Measurements from ENCODE around the gene SORT1. TPM values are rescaled to one million over a fixed set of nuclear protein-coding genes. Genes with fewer than 3 reads are reported as not detected.

The SORT1 gene
- total and polyA plus RNA-seq, 7 experiments from 2014 or later, result 1.0 to 25.6 (median 1.8) TPM; not detected in 2

GRCh38 chr1:109425391-109426280 lies 27.9 kb upstream of the SORT1 start:
- peak overlapping the region; percentile 77 for H3K4me3 ChIP-seq (ENCODE audit: low read length)
- peaks cover 0 to 8% (median 8%) of the 10 kb centered on the region in 3 experiments for H3K36me3 ChIP-seq (ENCODE audit: control insufficient read depth in 2 of 3, insufficient read depth in 3 of 3, low read length in 3 of 3)
- Mint-ChIP-seq H3K27me3 (no peaks in the 10 kb centered on the region), H3K36me3 (peaks cover 0 to 20% (median 5%) of the 10 kb centered on the region in 5 donors), H3K4me3 (peak overlapping the region; percentile 95 to 99 (median 98)), H3K4me1 (peaks cover 31 to 46% (median 37%) of the 10 kb centered on the region in 7 donors), H3K27ac (peak overlapping the region; percentile 80 to 99 (median 98)), H3K9me3 (no peaks in the 10 kb centered on the region)
- no peaks in the 10 kb centered on the region for H3K27me3 ChIP-seq (ENCODE audit: control insufficient read depth in 2 of 2, insufficient read depth in 2 of 2, low read length in 2 of 2)
- ATAC-seq, result peak; percentile 54
- intact Hi-C loops (cut with micrococcal nuclease), result loop anchor here (1.0 to 10.0 kb wide), 21 partner anchors 21 to 982 kb away; partner anchors contain the start of genes ATXN7L2 (in 2 of the 2), CLCC1 (in 2 of the 2), GNAI3 (in 2 of the 2) and PSRC1 (in 2 of the 2)
- CTCF ChIA-PET, result interaction anchor here (0.5 to 1.7 kb wide), 9 partner anchors 23 to 668 kb away, joined by 3 to 5 read pairs (median 4); partner anchors contain the start of gene CYB561D1
- H3K27ac ChIP-seq (ENCODE audit: low read depth, low read length), result peak overlapping the region; percentile 91
- peak in 8 of 9 donors; percentile 39 to 77 (median 70) for DNase-seq
- H3K4me1 ChIP-seq (ENCODE audit: control insufficient read depth in 2 of 2, insufficient read depth in 2 of 2, low read length in 2 of 2), result peaks cover 29 to 31% of the 10 kb centered on the region in 2 donors
- H3K9me3 ChIP-seq (ENCODE audit: control insufficient read depth in 2 of 3, low read length in 3 of 3), result no peaks in the 10 kb centered on the region
- POLR2A ChIA-PET, result interaction anchor here (0.5 to 4.1 kb wide), 13 partner anchors 57 to 764 kb away, joined by 3 to 34 read pairs (median 5); partner anchors contain the start of genes ATXN7L2, CYB561D1, GNAI3 and PSRC1

GRCh38 chr1:109423498-109423897 lies 25.8 kb upstream of the SORT1 start:
- peak overlapping the region; percentile 63 for H3K27ac ChIP-seq (ENCODE audit: low read depth, low read length)
- ChIA-PET CTCF (interaction anchor here (0.7 to 1.2 kb wide), 2 partner anchors 109 to 354 kb away, joined by 4 to 5 read pairs; no protein-coding TSS in a partner anchor), POLR2A (no interaction called here)
- DNase-seq, result no peak
- H3K4me1 ChIP-seq (ENCODE audit: control insufficient read depth in 2 of 2, insufficient read depth in 2 of 2, low read length in 2 of 2), result peaks cover 29 to 31% of the 10 kb centered on the region in 2 donors
- H3K27me3 ChIP-seq (ENCODE audit: control insufficient read depth in 2 of 2, insufficient read depth in 2 of 2, low read length in 2 of 2), result no peaks in the 10 kb centered on the region
- no peak for ATAC-seq
- H3K4me1 Mint-ChIP-seq, result peaks cover 32 to 51% (median 40%) of the 10 kb centered on the region in 7 donors
- H3K27ac Mint-ChIP-seq, result peak overlapping the region; percentile 80 to 99 (median 98)
- peaks cover 0 to 23% (median 5%) of the 10 kb centered on the region in 5 donors for H3K36me3 Mint-ChIP-seq
- no peak overlapping the region for H3K4me3 ChIP-seq (ENCODE audit: low read length)
- H3K27me3 Mint-ChIP-seq, result no peaks in the 10 kb centered on the region
- H3K4me3 Mint-ChIP-seq, result peak overlapping the region in 8 of 10 donors; percentile 1 to 98 (median 30)
- peaks cover 0 to 21% (median 17%) of the 10 kb centered on the region in 3 experiments for H3K36me3 ChIP-seq (ENCODE audit: control insufficient read depth in 2 of 3, insufficient read depth in 3 of 3, low read length in 3 of 3)
- no peaks in the 10 kb centered on the region for H3K9me3 Mint-ChIP-seq
- intact Hi-C loops (cut with micrococcal nuclease), result loop anchor here in 1 of 2 donors (10.0 kb wide), 1 partner anchor 459 kb away; the partner anchor contains the start of gene CLCC1
- no peaks in the 10 kb centered on the region for H3K9me3 ChIP-seq (ENCODE audit: control insufficient read depth in 2 of 3, low read length in 3 of 3)

GRCh38 chr1:109412551-109412950 lies 14.8 kb upstream of the SORT1 start:
- intact Hi-C loops (cut with micrococcal nuclease), result no loop called here
- H3K27ac Mint-ChIP-seq, result peak overlapping the region in 2 of 9 donors; percentile 38 to 46
- ChIA-PET POLR2A (interaction anchor here (0.6 to 0.7 kb wide), 3 partner anchors 81 to 1809 kb away, joined by 3 to 6 read pairs (median 3); no protein-coding TSS in a partner anchor), CTCF (interaction anchor here (0.6 to 0.7 kb wide), 3 partner anchors 13 to 168 kb away, joined by 3 to 5 read pairs (median 3); no protein-coding TSS in a partner anchor)
- H3K27me3 ChIP-seq (ENCODE audit: control insufficient read depth in 2 of 2, insufficient read depth in 2 of 2, low read length in 2 of 2), result no peaks in the 10 kb centered on the region
- no peaks in the 10 kb centered on the region for H3K9me3 ChIP-seq (ENCODE audit: control insufficient read depth in 2 of 3, low read length in 3 of 3)
- H3K27ac ChIP-seq (ENCODE audit: low read depth, low read length), result no peak overlapping the region
- no peaks in the 10 kb centered on the region for H3K9me3 Mint-ChIP-seq
- no peak overlapping the region for H3K4me3 Mint-ChIP-seq
- DNase-seq (no peak), ATAC-seq (no peak)
- no peak overlapping the region for H3K4me3 ChIP-seq (ENCODE audit: low read length)
- peaks cover 25 to 68% (median 52%) of the 10 kb centered on the region in 7 donors for H3K4me1 Mint-ChIP-seq
- H3K36me3 Mint-ChIP-seq, result peaks cover 26 to 70% (median 61%) of the 10 kb centered on the region in 5 donors
- peaks cover under 1 to 9% of the 10 kb centered on the region in 2 donors for H3K4me1 ChIP-seq (ENCODE audit: control insufficient read depth in 2 of 2, insufficient read depth in 2 of 2, low read length in 2 of 2)
- no peaks in the 10 kb centered on the region for H3K27me3 Mint-ChIP-seq
- H3K36me3 ChIP-seq (ENCODE audit: control insufficient read depth in 2 of 3, insufficient read depth in 3 of 3, low read length in 3 of 3), result peaks cover 44 to 93% (median 62%) of the 10 kb centered on the region in 3 experiments

GRCh38 chr1:109404838-109405237 lies 7.1 kb upstream of the SORT1 start:
- Mint-ChIP-seq H3K27me3 (no peaks in the 10 kb centered on the region), H3K36me3 (peaks cover 14 to 44% (median 25%) of the 10 kb centered on the region in 5 donors), H3K27ac (peak overlapping the region; percentile 9 to 85 (median 68)), H3K4me1 (peaks cover 20 to 34% (median 25%) of the 10 kb centered on the region in 7 donors), H3K4me3 (peak overlapping the region in 1 of 10 donors; percentile 13), H3K9me3 (peaks cover 0 to 6% (median 0%) of the 10 kb centered on the region in 11 donors)
- CTCF ChIA-PET, result no interaction called here
- ATAC-seq, result no peak
- no peak overlapping the region for H3K4me3 ChIP-seq (ENCODE audit: low read length)
- no peaks in the 10 kb centered on the region for H3K27me3 ChIP-seq (ENCODE audit: control insufficient read depth in 2 of 2, insufficient read depth in 2 of 2, low read length in 2 of 2)
- no peaks in the 10 kb centered on the region for H3K9me3 ChIP-seq (ENCODE audit: control insufficient read depth in 2 of 3, low read length in 3 of 3)
- H3K36me3 ChIP-seq (ENCODE audit: control insufficient read depth in 2 of 3, insufficient read depth in 3 of 3, low read length in 3 of 3), result peaks cover 10 to 51% (median 18%) of the 10 kb centered on the region in 3 experiments
- H3K4me1 ChIP-seq (ENCODE audit: control insufficient read depth in 2 of 2, insufficient read depth in 2 of 2, low read length in 2 of 2), result peaks cover 0 to 9% of the 10 kb centered on the region in 2 donors
- DNase-seq, result no peak
- H3K27ac ChIP-seq (ENCODE audit: low read depth, low read length), result no peak overlapping the region
- intact Hi-C loops (cut with micrococcal nuclease), result loop anchor here in 1 of 2 donors (2.0 kb wide), 1 partner anchor 20 kb away; no protein-coding TSS in a partner anchor
- POLR2A ChIA-PET, result no interaction called here

- Histone ChIP-seq H3K27ac (ENCODE audit: low read depth, low read length) (no peak overlapping the region), H3K36me3 (ENCODE audit: control insufficient read depth in 2 of 3, insufficient read depth in 3 of 3, low read length in 3 of 3) (peaks cover 0 to 27% (median 6%) of the 10 kb centered on the region in 3 experiments), H3K4me1 (ENCODE audit: control insufficient read depth in 2 of 2, insufficient read depth in 2 of 2, low read length in 2 of 2) (peaks cover 1 to 9% of the 10 kb centered on the region in 2 donors), H3K9me3 (ENCODE audit: control insufficient read depth in 2 of 3, low read length in 3 of 3) (no peaks in the 10 kb centered on the region), H3K27me3 (ENCODE audit: control insufficient read depth in 2 of 2, insufficient read depth in 2 of 2, low read length in 2 of 2) (peaks cover 0 to under 1% of the 10 kb centered on the region in 2 donors), H3K4me3 (ENCODE audit: low read length) (no peak overlapping the region)
- no peak overlapping the region for H3K27ac Mint-ChIP-seq
- H3K4me3 Mint-ChIP-seq, result no peak overlapping the region
- ChIA-PET CTCF (interaction anchor here (1.2 to 1.9 kb wide), 4 partner anchors 23 to 138 kb away, joined by 3 to 16 read pairs (median 4); no protein-coding TSS in a partner anchor), POLR2A (interaction anchor here (0.8 kb wide), 1 partner anchor 749 kb away, joined by 4 read pairs; no protein-coding TSS in a partner anchor)
- peaks cover 2 to 18% (median 3%) of the 10 kb centered on the region in 5 donors for H3K27me3 Mint-ChIP-seq
- peaks cover 0 to 6% (median 0%) of the 10 kb centered on the region in 11 donors for H3K9me3 Mint-ChIP-seq
- intact Hi-C loops (cut with micrococcal nuclease), result no loop called here
- ATAC-seq (no peak), DNase-seq (no peak)
- H3K36me3 Mint-ChIP-seq, result peaks cover 0 to 30% (median 14%) of the 10 kb centered on the region in 5 donors
- H3K4me1 Mint-ChIP-seq, result peaks cover 18 to 39% (median 24%) of the 10 kb centered on the region in 7 donors
Measured at GRCh38 chr1:109402025-109402424, 4.3 kb upstream of the SORT1 start.
